ENCODE measurements around the gene MPP4.

MPP4 gene

DNA sequence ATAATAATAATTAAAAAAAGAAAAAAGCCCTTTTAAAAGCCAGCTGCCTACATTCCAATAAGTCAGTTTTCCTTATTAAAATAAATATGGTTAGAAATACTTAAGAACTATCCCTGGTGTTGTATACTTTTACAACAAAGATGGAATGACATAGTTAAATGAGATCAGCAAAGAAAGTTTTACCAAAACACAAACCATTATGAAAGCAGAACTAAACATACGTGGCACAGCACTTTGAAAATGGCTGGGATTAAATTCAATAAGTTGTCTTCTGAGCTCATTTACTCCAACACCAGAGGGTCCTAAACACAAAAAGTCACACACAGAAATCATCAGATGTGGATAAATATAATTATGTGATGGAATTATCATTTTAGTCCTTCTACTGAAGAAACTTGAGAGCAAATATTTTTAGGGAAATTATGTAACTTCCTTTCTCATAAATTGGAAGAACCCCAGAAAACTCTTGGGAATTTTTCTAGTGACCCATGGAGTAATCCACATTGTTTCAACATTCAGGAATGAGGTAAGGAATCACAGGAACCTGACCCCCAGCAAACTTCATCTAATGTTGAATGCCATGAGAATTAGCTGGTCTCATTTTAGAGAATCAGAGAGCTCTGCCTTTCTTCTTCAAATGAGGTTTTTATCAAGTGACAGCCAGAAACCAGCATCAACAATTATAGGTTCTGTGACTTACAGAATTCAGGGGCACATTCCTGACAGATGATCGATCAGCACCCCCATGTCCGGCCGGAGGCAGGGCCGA lies 43.6 kb downstream of the MPP4 start:
- H3K27me3 ChIP-seq (ENCODE audit: control insufficient read depth in 2 of 2, insufficient read depth in 2 of 2, low read length in 2 of 2), result no peaks in the 10 kb centered on the region
- no peak overlapping the region for H3K27ac ChIP-seq (ENCODE audit: low read depth in 2 of 2, low read length in 2 of 2)
- H3K4me3 ChIP-seq (ENCODE audit: low read length in 2 of 2), result no peak overlapping the region
- H3K36me3 ChIP-seq (ENCODE audit: control insufficient read depth in 2 of 2, insufficient read depth in 2 of 2, low read length in 2 of 2), result no peaks in the 10 kb centered on the region
- no peak overlapping the region for H3K9ac ChIP-seq (ENCODE audit: low read depth in 1 of 2, low read length in 2 of 2)
- H3K4me1 ChIP-seq (ENCODE audit: control insufficient read depth in 2 of 2, insufficient read depth in 2 of 2, low read length in 2 of 2), result no peaks in the 10 kb centered on the region
- no peaks in the 10 kb centered on the region for H3K9me3 ChIP-seq (ENCODE audit: control insufficient read depth in 2 of 2, low read length in 2 of 2)

- Histone ChIP-seq H3K27me3 (ENCODE audit: control insufficient read depth in 2 of 2, insufficient read depth in 2 of 2, low read length in 2 of 2) (no peaks in the 10 kb centered on the region), H3K9ac (ENCODE audit: low read depth in 1 of 2, low read length in 2 of 2) (no peak overlapping the region), H3K4me1 (ENCODE audit: control insufficient read depth in 2 of 2, insufficient read depth in 2 of 2, low read length in 2 of 2) (no peaks in the 10 kb centered on the region), H3K9me3 (ENCODE audit: control insufficient read depth in 2 of 2, low read length in 2 of 2) (no peaks in the 10 kb centered on the region), H3K36me3 (ENCODE audit: control insufficient read depth in 2 of 2, insufficient read depth in 2 of 2, low read length in 2 of 2) (no peaks in the 10 kb centered on the region), H3K4me3 (ENCODE audit: low read length in 2 of 2) (no peak overlapping the region), H3K27ac (ENCODE audit: low read depth in 2 of 2, low read length in 2 of 2) (no peak overlapping the region)
Observed at GRCh38 chr2:201653221-201653620, 45.2 kb downstream of the MPP4 start.

GRCh38 chr2:201649442-201649841 lies 49.0 kb downstream of the MPP4 start:
- Histone ChIP-seq H3K4me1 (ENCODE audit: control insufficient read depth in 2 of 2, insufficient read depth in 2 of 2, low read length in 2 of 2) (no peaks in the 10 kb centered on the region), H3K4me3 (ENCODE audit: low read length in 2 of 2) (no peak overlapping the region), H3K9me3 (ENCODE audit: control insufficient read depth in 2 of 2, low read length in 2 of 2) (no peaks in the 10 kb centered on the region), H3K27ac (ENCODE audit: low read depth in 2 of 2, low read length in 2 of 2) (no peak overlapping the region), H3K27me3 (ENCODE audit: control insufficient read depth in 2 of 2, insufficient read depth in 2 of 2, low read length in 2 of 2) (no peaks in the 10 kb centered on the region), H3K9ac (ENCODE audit: low read depth in 1 of 2, low read length in 2 of 2) (no peak overlapping the region), H3K36me3 (ENCODE audit: control insufficient read depth in 2 of 2, insufficient read depth in 2 of 2, low read length in 2 of 2) (no peaks in the 10 kb centered on the region)

GRCh38 chr2:201647431-201647830 lies 51.0 kb downstream of the MPP4 start:
- no peak overlapping the region for H3K4me3 ChIP-seq (ENCODE audit: low read length in 2 of 2)
- H3K36me3 ChIP-seq (ENCODE audit: control insufficient read depth in 2 of 2, insufficient read depth in 2 of 2, low read length in 2 of 2), result no peaks in the 10 kb centered on the region
- H3K9me3 ChIP-seq (ENCODE audit: control insufficient read depth in 2 of 2, low read length in 2 of 2), result no peaks in the 10 kb centered on the region
- H3K27me3 ChIP-seq (ENCODE audit: control insufficient read depth in 2 of 2, insufficient read depth in 2 of 2, low read length in 2 of 2), result no peaks in the 10 kb centered on the region
- H3K4me1 ChIP-seq (ENCODE audit: control insufficient read depth in 2 of 2, insufficient read depth in 2 of 2, low read length in 2 of 2), result peaks cover 0 to 5% of the 10 kb centered on the region in 2 donors
- no peak overlapping the region for H3K27ac ChIP-seq (ENCODE audit: low read depth in 2 of 2, low read length in 2 of 2)
- no peak overlapping the region for H3K9ac ChIP-seq (ENCODE audit: low read depth in 1 of 2, low read length in 2 of 2)

DNA sequence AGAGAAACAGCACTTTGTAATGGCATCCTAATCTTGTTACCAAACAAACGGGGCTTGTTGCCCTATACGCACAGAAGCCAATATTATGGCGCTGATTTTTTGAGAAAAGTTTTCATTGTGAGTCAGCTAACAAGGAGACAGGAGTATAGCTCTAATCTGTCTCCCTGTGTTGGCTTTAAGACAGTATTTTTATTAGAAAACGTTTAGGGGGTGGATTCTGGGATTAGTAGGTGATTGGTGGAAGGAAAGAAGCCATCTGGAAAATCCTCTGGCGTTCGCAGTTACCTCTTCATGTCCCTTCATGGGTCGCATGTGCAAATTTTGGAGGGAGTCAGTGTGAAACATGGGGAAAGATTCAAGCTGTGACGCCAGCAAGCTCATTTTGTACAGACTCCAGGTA lies 54.4 kb downstream of the MPP4 start:
- peaks cover 5 to 6% of the 10 kb centered on the region in 2 donors for H3K4me1 ChIP-seq (ENCODE audit: control insufficient read depth in 2 of 2, insufficient read depth in 2 of 2, low read length in 2 of 2)
- H3K9ac ChIP-seq (ENCODE audit: low read depth in 1 of 2, low read length in 2 of 2), result no peak overlapping the region
- peak overlapping the region in 1 of 2 donors; percentile 98 for H3K4me3 ChIP-seq (ENCODE audit: low read length in 2 of 2)
- no peak overlapping the region for H3K27ac ChIP-seq (ENCODE audit: low read depth in 2 of 2, low read length in 2 of 2)
- no peaks in the 10 kb centered on the region for H3K36me3 ChIP-seq (ENCODE audit: control insufficient read depth in 2 of 2, insufficient read depth in 2 of 2, low read length in 2 of 2)
- no peaks in the 10 kb centered on the region for H3K27me3 ChIP-seq (ENCODE audit: control insufficient read depth in 2 of 2, insufficient read depth in 2 of 2, low read length in 2 of 2)
- H3K9me3 ChIP-seq (ENCODE audit: control insufficient read depth in 2 of 2, low read length in 2 of 2), result no peaks in the 10 kb centered on the region

DNA sequence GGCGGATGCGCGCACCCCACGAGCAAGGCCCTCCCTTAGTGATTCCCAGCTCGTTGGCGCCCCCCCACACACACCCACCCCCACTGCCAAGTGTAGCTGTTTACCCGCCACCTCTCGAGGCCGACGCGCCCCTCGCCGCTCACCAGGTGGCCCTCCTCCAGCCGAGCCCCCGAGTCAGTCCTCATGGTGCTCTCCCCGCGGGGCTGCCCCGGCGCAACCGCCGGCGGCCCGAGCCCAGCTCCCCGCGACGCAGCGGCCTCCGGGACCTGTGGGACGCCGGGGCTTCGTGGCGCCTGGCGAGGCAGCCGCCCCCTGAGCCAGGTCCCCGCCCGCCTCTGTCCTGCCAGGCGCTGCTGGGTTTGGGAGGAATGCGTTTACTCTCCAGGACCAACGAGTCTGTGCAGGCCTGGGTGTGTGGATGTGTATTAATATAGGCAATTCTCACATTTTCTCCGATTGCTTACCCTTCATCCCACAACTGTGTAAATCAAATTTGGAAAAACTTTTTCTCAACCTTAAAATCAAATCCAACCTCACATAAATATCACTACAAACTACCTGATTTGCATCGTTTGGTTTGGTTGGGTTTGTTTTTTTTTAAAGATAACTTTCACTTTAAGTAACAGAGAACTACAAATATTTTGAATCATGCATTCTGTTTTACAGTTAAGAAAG lies 55.1 kb downstream of the MPP4 start, which contains the start of gene TMEM237:
Gene TMEM237, minus strand, starts transcription at position 288 of the 675 bp plus-strand sequence. Its CDS starts 103 bp downstream, at position 185.
- peak within 1 kb of the TSS; percentile 98 to 99 for H3K4me3 ChIP-seq (ENCODE audit: low read length in 2 of 2)
- peak within 1 kb of the TSS; percentile 73 to 81 for H3K27ac ChIP-seq (ENCODE audit: low read depth in 2 of 2, low read length in 2 of 2)
- no peaks in the 10 kb centered on the region for H3K9me3 ChIP-seq (ENCODE audit: control insufficient read depth in 2 of 2, low read length in 2 of 2)
- no peaks in the 10 kb centered on the region for H3K27me3 ChIP-seq (ENCODE audit: control insufficient read depth in 2 of 2, insufficient read depth in 2 of 2, low read length in 2 of 2)
- peaks cover 5 to 6% of the 10 kb centered on the region in 2 donors for H3K4me1 ChIP-seq (ENCODE audit: control insufficient read depth in 2 of 2, insufficient read depth in 2 of 2, low read length in 2 of 2)
- peak within 1 kb of the TSS; percentile 95 to 98 for H3K9ac ChIP-seq (ENCODE audit: low read depth in 1 of 2, low read length in 2 of 2)
- H3K36me3 ChIP-seq (ENCODE audit: control insufficient read depth in 2 of 2, insufficient read depth in 2 of 2, low read length in 2 of 2), result no peaks in the 10 kb centered on the region

DNA sequence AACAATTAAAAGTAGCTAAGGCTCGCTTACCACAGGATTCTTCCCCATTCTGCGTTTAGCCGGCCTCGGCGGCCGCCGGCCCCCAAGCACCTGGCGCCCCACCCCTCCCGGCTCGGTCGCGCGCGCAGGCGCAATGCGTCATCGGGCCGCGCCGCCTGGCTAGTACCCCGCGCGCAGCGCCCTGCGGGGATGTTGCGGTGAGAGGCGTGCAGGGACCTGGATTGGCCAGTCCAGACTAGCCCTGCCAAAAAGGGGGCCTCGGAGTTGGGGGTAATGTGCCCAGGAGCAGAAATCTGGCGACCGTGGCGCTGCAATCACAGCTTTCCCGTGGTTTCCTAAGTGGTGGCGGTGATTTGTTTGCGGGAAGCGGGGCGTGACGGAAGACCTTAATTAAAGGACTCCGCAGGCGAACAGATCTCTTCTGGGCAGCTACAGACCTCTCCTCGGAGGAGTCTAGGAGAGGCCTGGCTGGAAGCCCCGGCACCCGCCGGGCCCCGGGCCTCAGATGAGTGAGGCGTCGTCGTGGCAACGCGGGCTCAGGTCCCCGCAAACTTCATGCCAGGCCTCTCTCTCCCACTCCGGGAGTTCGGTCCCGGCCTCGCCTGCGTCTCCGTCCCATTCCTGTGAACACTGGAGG lies 55.7 kb downstream of the MPP4 start:
- Histone ChIP-seq H3K4me3 (ENCODE audit: low read length in 2 of 2) (peak overlapping the region; percentile 98 to 99), H3K27ac (ENCODE audit: low read depth in 2 of 2, low read length in 2 of 2) (peak overlapping the region; percentile 73 to 81)

DNA sequence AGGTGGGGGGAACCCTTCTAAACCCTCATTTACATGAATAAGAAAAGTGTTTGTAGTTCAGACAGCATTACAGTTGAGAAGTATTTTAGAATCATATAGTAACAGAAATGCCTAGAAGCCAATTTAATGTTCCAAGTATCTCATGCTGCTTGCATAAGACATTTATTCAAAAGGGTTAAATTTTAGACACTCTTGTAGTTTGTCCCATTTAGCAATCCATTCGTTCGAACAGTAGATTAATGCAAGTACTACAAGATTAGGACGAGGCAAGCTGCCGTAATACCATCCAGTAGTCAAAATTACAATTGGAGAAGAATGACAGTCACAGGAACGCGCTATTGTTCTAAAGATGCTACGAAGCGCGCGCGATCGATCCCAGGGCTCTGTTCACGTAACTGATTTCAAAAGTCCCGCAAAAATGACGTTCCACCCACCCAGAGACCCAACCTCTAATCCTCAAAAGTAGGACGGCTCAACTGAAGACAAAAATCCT lies 56.3 kb downstream of the MPP4 start:
- H3K4me1 ChIP-seq (ENCODE audit: control insufficient read depth in 2 of 2, insufficient read depth in 2 of 2, low read length in 2 of 2), result peaks cover 5 to 6% of the 10 kb centered on the region in 2 donors
- no peaks in the 10 kb centered on the region for H3K36me3 ChIP-seq (ENCODE audit: control insufficient read depth in 2 of 2, insufficient read depth in 2 of 2, low read length in 2 of 2)
- H3K4me3 ChIP-seq (ENCODE audit: low read length in 2 of 2), result peak overlapping the region; percentile 98 to 99
- H3K9ac ChIP-seq (ENCODE audit: low read depth in 1 of 2, low read length in 2 of 2), result peak overlapping the region; percentile 95 to 98
- H3K27ac ChIP-seq (ENCODE audit: low read depth in 2 of 2, low read length in 2 of 2), result peak overlapping the region; percentile 73 to 81
- H3K9me3 ChIP-seq (ENCODE audit: control insufficient read depth in 2 of 2, low read length in 2 of 2), result no peaks in the 10 kb centered on the region
- no peaks in the 10 kb centered on the region for H3K27me3 ChIP-seq (ENCODE audit: control insufficient read depth in 2 of 2, insufficient read depth in 2 of 2, low read length in 2 of 2)

More for the DNA sequence above, 55.7 kb downstream of the MPP4 start:
- Histone ChIP-seq H3K4me1 (ENCODE audit: control insufficient read depth in 2 of 2, insufficient read depth in 2 of 2, low read length in 2 of 2) (peaks cover 5 to 6% of the 10 kb centered on the region in 2 donors), H3K27me3 (ENCODE audit: control insufficient read depth in 2 of 2, insufficient read depth in 2 of 2, low read length in 2 of 2) (no peaks in the 10 kb centered on the region), H3K36me3 (ENCODE audit: control insufficient read depth in 2 of 2, insufficient read depth in 2 of 2, low read length in 2 of 2) (no peaks in the 10 kb centered on the region), H3K9ac (ENCODE audit: low read depth in 1 of 2, low read length in 2 of 2) (peak overlapping the region; percentile 95 to 98), H3K9me3 (ENCODE audit: control insufficient read depth in 2 of 2, low read length in 2 of 2) (no peaks in the 10 kb centered on the region)

DNA sequence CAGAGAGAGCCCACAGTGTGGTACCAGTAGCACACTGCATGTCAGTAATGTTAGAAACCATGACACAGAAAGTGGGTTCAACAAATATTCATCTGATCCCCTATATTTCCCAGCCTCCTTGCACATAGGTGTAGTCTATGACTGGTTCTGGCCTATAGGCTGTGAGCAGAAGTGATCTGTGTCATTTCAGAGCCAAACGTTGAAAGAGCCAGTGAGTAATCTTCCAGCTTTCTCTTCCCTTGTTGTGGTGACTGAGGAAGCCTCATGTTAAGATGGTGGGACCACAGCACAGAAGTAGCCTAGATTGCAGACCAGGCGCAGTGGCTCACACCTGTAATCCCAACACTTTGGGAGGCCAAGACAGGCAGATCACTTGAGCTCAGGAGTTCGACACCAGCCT lies 59.2 kb downstream of the MPP4 start:
- Histone ChIP-seq H3K4me1 (ENCODE audit: control insufficient read depth in 2 of 2, insufficient read depth in 2 of 2, low read length in 2 of 2) (peaks cover 5 to 6% of the 10 kb centered on the region in 2 donors), H3K9me3 (ENCODE audit: control insufficient read depth in 2 of 2, low read length in 2 of 2) (no peaks in the 10 kb centered on the region), H3K4me3 (ENCODE audit: low read length in 2 of 2) (no peak overlapping the region), H3K36me3 (ENCODE audit: control insufficient read depth in 2 of 2, insufficient read depth in 2 of 2, low read length in 2 of 2) (peaks cover 0 to 4% of the 10 kb centered on the region in 2 donors), H3K27me3 (ENCODE audit: control insufficient read depth in 2 of 2, insufficient read depth in 2 of 2, low read length in 2 of 2) (no peaks in the 10 kb centered on the region), H3K27ac (ENCODE audit: low read depth in 2 of 2, low read length in 2 of 2) (no peak overlapping the region), H3K9ac (ENCODE audit: low read depth in 1 of 2, low read length in 2 of 2) (no peak overlapping the region)

DNA sequence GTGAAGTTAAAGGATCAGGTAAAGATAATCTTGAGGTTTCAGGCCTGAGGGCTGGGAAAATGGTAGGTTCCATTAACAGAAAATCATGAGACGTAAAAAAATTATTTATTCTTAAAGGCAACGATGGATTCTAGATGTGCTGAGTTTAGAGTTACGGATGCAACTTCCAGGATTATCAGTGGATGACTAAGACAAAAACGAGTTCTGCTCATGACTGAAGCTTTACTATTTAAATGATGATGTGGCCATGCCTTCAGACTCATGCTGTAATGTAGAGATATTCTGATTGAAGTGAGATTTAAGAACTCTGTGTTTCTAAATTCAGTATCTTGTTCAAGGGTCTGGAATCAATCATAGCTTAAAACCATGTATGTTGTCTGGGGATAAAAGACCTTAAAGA lies 60.1 kb downstream of the MPP4 start:
- no peaks in the 10 kb centered on the region for H3K9me3 ChIP-seq (ENCODE audit: control insufficient read depth in 2 of 2, low read length in 2 of 2)
- H3K27ac ChIP-seq (ENCODE audit: low read depth in 2 of 2, low read length in 2 of 2), result no peak overlapping the region
- no peak overlapping the region for H3K4me3 ChIP-seq (ENCODE audit: low read length in 2 of 2)
- H3K4me1 ChIP-seq (ENCODE audit: control insufficient read depth in 2 of 2, insufficient read depth in 2 of 2, low read length in 2 of 2), result peaks cover 3 to 5% of the 10 kb centered on the region in 2 donors
- no peak overlapping the region for H3K9ac ChIP-seq (ENCODE audit: low read depth in 1 of 2, low read length in 2 of 2)
- H3K36me3 ChIP-seq (ENCODE audit: control insufficient read depth in 2 of 2, insufficient read depth in 2 of 2, low read length in 2 of 2), result peaks cover 0 to 4% of the 10 kb centered on the region in 2 donors
- no peaks in the 10 kb centered on the region for H3K27me3 ChIP-seq (ENCODE audit: control insufficient read depth in 2 of 2, insufficient read depth in 2 of 2, low read length in 2 of 2)
